Skeletal muscle satellite cell (primary cell): ENCODE measurements around the gene COL7A1. TPM values are rescaled to one million over a fixed set of nuclear protein-coding genes. Genes with fewer than 3 reads are reported as not detected.

Experiments used
- H3K27me3 ChIP-seq: 2 replicates; pipeline ENCODE4 v1.7.0; 2013; ENCODE audit warnings: low read length; ENCODE audit not compliant: control insufficient read depth, insufficient read depth
- H3K36me3 ChIP-seq: 2 replicates; pipeline ENCODE4 v1.7.0; 2013; ENCODE audit warnings: mild to moderate bottlenecking, control low read depth, low read length; ENCODE audit not compliant: insufficient read depth
- H3K4me1 ChIP-seq: 2 replicates; pipeline ENCODE4 v1.7.0; 2013; ENCODE audit warnings: low read length; ENCODE audit not compliant: control insufficient read depth, insufficient read depth
- H3K4me2 ChIP-seq: 2 replicates; pipeline ENCODE4 v1.7.0; 2013; ENCODE audit warnings: mild to moderate bottlenecking, low read length
- H3K4me3 ChIP-seq: 2 replicates; pipeline ENCODE4 v1.7.0; 2013; ENCODE audit warnings: low read length
- H3K9ac ChIP-seq: 2 replicates; pipeline ENCODE4 v1.7.0; 2013; ENCODE audit warnings: mild to moderate bottlenecking, low read depth, low read length, moderate library complexity
- H3K9me3 ChIP-seq: replicated peaks from 2 replicates; pipeline ENCODE4 v1.7.0; 2013; ENCODE audit warnings: mild to moderate bottlenecking, control low read depth, low read length
- small RNA-seq: library from RNA; depleted of rRNA; stranded (forward); fragments of <200 nt; gene quantifications from one replicate; pipeline ENCODE3, GENCODE V24; 2012

Gene COL7A1

DNA sequence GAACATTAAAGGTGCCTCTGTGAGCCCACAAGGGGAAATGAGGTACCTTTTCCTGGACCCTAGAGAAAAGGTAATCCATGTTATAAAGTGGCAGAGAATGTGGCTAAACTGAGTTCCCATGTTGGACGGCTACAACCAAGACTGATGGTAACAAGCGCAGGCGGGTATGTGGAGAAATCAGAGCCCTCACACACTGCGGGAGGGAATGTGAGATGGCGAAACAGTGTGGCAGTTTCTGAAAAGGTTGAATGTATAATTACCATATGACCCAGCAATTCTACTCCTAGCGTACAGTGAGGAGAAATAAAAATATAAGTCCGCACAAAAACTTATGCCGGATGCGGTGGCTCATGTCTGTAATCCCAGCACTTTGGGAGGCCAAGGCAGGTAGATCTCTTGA, 67.1 kb downstream of the COL7A1 start:
- no peaks in the 10 kb centered on the region for H3K9me3 ChIP-seq
- H3K4me2 ChIP-seq, result no peak overlapping the region
- no peak overlapping the region for H3K9ac ChIP-seq
- H3K4me1 ChIP-seq, result no peaks in the 10 kb centered on the region
- H3K4me3 ChIP-seq, result no peak overlapping the region
- H3K27me3 ChIP-seq, result no peaks in the 10 kb centered on the region
- peaks cover 12% of the 10 kb centered on the region for H3K36me3 ChIP-seq

DNA sequence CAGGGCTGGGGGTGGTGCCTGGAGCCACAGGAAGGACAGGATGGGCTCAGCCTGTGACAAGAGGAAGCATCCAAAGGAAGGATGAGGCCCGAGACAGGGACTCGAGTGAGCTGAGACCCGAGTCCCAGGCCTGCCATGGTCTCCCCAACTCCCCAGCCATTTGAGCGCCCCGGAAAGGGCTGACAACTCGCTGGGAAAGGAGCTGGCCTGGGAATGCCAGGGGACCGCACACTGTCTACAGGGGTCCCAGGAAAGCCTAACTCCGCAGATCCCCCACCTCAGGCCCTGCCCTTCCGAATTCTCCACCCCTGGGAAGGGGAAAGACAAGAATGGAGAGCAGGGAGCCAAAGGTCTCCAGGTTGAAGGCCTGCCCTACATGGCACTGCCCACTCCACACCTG, 70.2 kb downstream of the COL7A1 start:
- Histone ChIP-seq H3K4me3 (no peak overlapping the region), H3K27me3 (no peaks in the 10 kb centered on the region), H3K4me1 (no peaks in the 10 kb centered on the region), H3K36me3 (peaks cover 9% of the 10 kb centered on the region), H3K9me3 (no peaks in the 10 kb centered on the region), H3K4me2 (no peak overlapping the region), H3K9ac (no peak overlapping the region)

DNA sequence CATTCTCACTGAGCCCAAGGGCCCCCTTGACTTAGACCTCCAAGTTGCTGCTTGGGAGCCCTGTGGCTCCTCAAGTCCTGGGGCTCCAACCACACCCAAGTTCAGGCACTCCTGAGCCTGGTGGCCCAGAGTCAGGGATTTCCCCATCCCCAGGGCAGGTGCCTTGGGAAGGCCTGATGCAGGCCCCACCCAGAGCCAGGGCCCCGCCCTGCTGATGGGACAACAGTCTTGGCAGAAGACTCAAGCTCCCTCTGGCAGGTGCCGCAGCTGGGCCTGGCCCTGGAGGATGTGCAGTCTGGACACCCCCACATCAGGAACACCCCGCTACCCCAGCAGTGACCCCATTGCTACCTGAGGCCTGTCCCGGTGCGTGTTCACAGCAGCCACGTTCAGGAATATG, 73.5 kb downstream of the COL7A1 start:
- H3K27me3 ChIP-seq, result no peaks in the 10 kb centered on the region
- H3K9me3 ChIP-seq, result no peaks in the 10 kb centered on the region
- no peak overlapping the region for H3K4me2 ChIP-seq
- no peak overlapping the region for H3K9ac ChIP-seq
- no peak overlapping the region for H3K4me3 ChIP-seq
- H3K36me3 ChIP-seq, result peaks cover 9% of the 10 kb centered on the region
- no peaks in the 10 kb centered on the region for H3K4me1 ChIP-seq

GRCh38 chr3:48519277-48519643, 75.9 kb downstream of the COL7A1 start:
- no peaks in the 10 kb centered on the region for H3K36me3 ChIP-seq
- H3K4me3 ChIP-seq, result no peak overlapping the region
- H3K27me3 ChIP-seq, result no peaks in the 10 kb centered on the region
- no peak overlapping the region for H3K9ac ChIP-seq
- H3K4me2 ChIP-seq, result no peak overlapping the region
- no peaks in the 10 kb centered on the region for H3K9me3 ChIP-seq
- H3K4me1 ChIP-seq, result no peaks in the 10 kb centered on the region

DNA sequence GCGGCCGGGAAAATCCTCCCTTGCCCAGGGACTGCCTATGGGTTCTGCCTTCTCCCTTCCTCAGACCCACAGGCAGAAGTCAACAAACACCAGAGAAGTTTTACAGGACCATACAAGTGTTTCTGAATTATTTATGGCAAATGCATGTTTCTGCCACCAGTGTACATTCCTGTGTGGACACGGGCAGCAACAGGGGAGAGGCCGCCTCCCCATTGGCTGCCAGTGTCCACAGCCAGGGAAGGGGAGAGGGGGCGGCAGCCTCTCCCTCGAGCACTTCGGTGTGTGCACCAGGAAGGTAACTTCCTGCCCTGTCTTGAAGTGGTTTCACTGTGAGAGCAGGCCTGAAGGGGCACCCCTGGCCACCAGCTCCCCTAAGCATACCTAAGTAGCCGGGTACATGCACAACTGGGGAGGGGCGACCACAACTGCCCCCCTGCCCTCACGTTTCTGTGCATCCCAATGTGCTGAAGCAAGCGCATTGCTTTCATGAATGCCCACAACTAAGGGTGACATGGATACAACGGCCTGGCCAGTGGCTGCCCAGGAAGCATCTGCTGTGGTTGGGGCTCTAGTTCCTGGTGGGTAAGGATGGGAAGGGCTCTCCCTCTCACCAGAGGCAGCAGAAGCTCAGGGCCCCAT, 76.4 kb downstream of the COL7A1 start:
- H3K9ac ChIP-seq, result no peak overlapping the region
- H3K4me3 ChIP-seq, result no peak overlapping the region
- H3K27me3 ChIP-seq, result no peaks in the 10 kb centered on the region
- no peaks in the 10 kb centered on the region for H3K4me1 ChIP-seq
- H3K36me3 ChIP-seq, result no peaks in the 10 kb centered on the region
- H3K4me2 ChIP-seq, result no peak overlapping the region
- no peaks in the 10 kb centered on the region for H3K9me3 ChIP-seq

DNA sequence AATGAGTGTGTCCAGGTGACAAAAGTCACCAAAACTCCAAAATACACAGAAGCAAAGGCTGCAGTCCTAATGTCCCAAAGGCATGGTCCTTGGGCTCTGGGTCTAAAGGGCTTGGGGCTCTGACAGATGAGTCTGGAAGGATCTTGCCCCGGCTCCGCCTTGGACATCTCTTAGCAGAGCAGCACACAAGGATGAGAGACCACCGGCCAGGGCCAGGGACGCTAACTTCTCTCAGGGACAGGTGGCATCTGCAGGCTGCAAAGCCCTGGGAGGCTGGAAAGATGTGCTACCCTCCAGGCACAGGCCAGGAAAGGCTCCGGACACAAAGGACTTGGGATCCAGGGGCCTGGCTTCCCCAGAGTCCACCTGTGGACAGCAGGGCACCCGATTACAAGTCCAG, 77.1 kb downstream of the COL7A1 start:
- Histone ChIP-seq H3K4me1 (no peaks in the 10 kb centered on the region), H3K4me3 (no peak overlapping the region), H3K36me3 (no peaks in the 10 kb centered on the region)

GRCh38 chr3:48516571-48516970, 78.6 kb downstream of the COL7A1 start:
- Histone ChIP-seq H3K27me3 (no peaks in the 10 kb centered on the region), H3K4me2 (no peak overlapping the region), H3K4me3 (no peak overlapping the region), H3K9ac (no peak overlapping the region), H3K4me1 (no peaks in the 10 kb centered on the region), H3K36me3 (no peaks in the 10 kb centered on the region), H3K9me3 (no peaks in the 10 kb centered on the region)

More for the DNA sequence above, 77.1 kb downstream of the COL7A1 start:
- Histone ChIP-seq H3K9ac (no peak overlapping the region), H3K27me3 (no peaks in the 10 kb centered on the region), H3K9me3 (no peaks in the 10 kb centered on the region), H3K4me2 (no peak overlapping the region)

- Histone ChIP-seq H3K9me3 (no peaks in the 10 kb centered on the region), H3K27me3 (no peaks in the 10 kb centered on the region), H3K4me3 (no peak overlapping the region), H3K4me2 (no peak overlapping the region), H3K9ac (no peak overlapping the region), H3K4me1 (no peaks in the 10 kb centered on the region), H3K36me3 (no peaks in the 10 kb centered on the region)
Observed at GRCh38 chr3:48514431-48515227, 80.5 kb downstream of the COL7A1 start.

Small RNA genes lying within 50 kb of the gene (small RNA-seq; reads per million reads assigned to genes)
- gene MIR6823, result not detected
